ENCODE data around the gene GPR137.

DNA sequence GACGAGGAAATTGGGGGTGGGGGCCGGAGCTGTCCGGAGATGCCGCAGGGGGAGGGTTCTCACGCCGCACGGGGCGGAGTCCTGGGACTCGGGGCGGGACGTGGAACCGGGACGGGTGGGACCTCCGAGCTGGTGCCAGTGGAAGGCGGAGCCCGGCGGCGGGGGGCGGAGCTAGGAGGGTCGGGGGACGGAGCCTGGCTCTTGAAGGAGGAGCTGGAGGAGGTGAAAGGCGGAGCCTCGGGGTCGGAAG is 44.5 kb upstream of the GPR137 start:
- no peak for TF ChIP-seq EZH2 (IDR thresholded peaks at IDR 0.05)
- TF ChIP-seq, protein P1, sequence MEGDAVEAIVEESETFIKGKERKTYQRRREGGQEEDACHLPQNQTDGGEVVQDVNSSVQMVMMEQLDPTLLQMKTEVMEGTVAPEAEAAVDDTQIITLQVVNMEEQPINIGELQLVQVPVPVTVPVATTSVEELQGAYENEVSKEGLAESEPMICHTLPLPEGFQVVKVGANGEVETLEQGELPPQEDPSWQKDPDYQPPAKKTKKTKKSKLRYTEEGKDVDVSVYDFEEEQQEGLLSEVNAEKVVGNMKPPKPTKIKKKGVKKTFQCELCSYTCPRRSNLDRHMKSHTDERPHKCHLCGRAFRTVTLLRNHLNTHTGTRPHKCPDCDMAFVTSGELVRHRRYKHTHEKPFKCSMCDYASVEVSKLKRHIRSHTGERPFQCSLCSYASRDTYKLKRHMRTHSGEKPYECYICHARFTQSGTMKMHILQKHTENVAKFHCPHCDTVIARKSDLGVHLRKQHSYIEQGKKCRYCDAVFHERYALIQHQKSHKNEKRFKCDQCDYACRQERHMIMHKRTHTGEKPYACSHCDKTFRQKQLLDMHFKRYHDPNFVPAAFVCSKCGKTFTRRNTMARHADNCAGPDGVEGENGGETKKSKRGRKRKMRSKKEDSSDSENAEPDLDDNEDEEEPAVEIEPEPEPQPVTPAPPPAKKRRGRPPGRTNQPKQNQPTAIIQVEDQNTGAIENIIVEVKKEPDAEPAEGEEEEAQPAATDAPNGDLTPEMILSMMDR (IDR thresholded peaks at IDR 0.05 in 2 of 3, conservative IDR thresholded peaks at IDR 0.05 in 1 of 3; ENCODE audit: borderline replicate concordance in 1 of 3, insufficient read depth in 1 of 3, low read depth in 2 of 3, low read length in 2 of 3): no peak
- TF ChIP-seq, protein P2, sequence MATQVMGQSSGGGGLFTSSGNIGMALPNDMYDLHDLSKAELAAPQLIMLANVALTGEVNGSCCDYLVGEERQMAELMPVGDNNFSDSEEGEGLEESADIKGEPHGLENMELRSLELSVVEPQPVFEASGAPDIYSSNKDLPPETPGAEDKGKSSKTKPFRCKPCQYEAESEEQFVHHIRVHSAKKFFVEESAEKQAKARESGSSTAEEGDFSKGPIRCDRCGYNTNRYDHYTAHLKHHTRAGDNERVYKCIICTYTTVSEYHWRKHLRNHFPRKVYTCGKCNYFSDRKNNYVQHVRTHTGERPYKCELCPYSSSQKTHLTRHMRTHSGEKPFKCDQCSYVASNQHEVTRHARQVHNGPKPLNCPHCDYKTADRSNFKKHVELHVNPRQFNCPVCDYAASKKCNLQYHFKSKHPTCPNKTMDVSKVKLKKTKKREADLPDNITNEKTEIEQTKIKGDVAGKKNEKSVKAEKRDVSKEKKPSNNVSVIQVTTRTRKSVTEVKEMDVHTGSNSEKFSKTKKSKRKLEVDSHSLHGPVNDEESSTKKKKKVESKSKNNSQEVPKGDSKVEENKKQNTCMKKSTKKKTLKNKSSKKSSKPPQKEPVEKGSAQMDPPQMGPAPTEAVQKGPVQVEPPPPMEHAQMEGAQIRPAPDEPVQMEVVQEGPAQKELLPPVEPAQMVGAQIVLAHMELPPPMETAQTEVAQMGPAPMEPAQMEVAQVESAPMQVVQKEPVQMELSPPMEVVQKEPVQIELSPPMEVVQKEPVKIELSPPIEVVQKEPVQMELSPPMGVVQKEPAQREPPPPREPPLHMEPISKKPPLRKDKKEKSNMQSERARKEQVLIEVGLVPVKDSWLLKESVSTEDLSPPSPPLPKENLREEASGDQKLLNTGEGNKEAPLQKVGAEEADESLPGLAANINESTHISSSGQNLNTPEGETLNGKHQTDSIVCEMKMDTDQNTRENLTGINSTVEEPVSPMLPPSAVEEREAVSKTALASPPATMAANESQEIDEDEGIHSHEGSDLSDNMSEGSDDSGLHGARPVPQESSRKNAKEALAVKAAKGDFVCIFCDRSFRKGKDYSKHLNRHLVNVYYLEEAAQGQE (IDR thresholded peaks at IDR 0.05; ENCODE audit: low read depth): no peak
- TF ChIP-seq YY1 (IDR thresholded peaks at IDR 0.05; ENCODE audit: extremely low read depth, insufficient replicate concordance, low read depth, low read length): no peak
- no peak for TF ChIP-seq ELF1 (IDR thresholded peaks at IDR 0.05; ENCODE audit: borderline replicate concordance, low read depth)
- TF ChIP-seq POLR2A (IDR thresholded peaks at IDR 0.05; ENCODE audit: borderline replicate concordance, extremely low read depth, insufficient read depth, insufficient read length): no peak
- TF ChIP-seq MAX (IDR thresholded peaks at IDR 0.05): no peak
- no peak for TF ChIP-seq CEBPB (IDR thresholded peaks at IDR 0.05; ENCODE audit: low read depth)
- no peak for TF ChIP-seq TCF7L2 (IDR thresholded peaks at IDR 0.05; ENCODE audit: borderline replicate concordance, extremely low read depth, insufficient read depth, insufficient read length)
- TF ChIP-seq SP1 (IDR thresholded peaks at IDR 0.05; ENCODE audit: low read depth): no peak
- no peak for TF ChIP-seq RAD21 (IDR thresholded peaks at IDR 0.05; ENCODE audit: low read depth)

All from HCT116 (cell line).